ENCODE data around the gene PSMB11. TPM values are rescaled to one million over a fixed set of nuclear protein-coding genes. Genes with fewer than 3 reads are reported as not detected.

Gene PSMB11
- total RNA-seq, 2 experiments from 2014 or later: not detected

DNA sequence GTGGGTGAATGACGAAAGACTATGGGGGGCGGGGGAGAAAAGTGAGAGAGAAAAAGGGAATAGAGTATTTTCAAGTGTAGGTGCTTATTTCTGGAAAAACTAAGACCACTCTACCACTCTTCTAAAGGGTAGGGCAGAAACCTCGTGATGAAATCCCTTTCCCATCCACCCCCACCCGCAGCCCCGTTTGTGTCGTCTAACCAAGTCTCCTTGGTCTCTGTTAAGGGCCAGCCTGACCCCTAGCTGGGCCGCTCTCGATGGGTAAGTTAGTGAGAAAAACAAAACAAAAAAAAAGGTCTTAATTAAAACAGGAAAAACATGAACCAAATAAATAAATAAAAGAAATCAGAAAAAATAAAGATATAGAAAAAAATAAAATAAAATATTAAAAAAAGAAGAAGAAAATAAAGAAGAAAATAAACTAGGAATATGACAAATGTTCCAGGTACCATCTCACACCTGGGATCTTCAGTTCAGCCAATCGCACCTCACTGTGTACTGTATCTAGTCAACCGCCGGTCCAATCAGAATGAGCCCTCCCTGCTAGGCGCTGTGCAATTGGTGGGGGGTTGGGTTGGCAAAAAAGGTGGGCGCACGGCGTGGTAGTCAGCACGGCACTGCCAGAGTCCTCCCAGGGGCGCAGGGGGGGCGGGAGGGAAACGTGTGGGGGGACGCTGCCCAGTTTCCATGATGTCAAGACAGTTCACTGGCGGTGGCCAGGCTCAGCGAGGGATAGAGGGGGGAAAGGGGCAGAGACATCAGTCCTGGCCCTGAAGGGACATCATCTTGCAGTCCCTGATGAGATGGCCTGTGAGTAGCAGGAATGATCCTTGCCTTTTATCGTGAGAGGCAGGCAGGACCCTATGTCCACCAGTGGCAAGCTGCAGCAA is 25.1 kb downstream of the PSMB11 start:
- ChIA-PET CTCF (interaction anchor here (1.3 to 18.9 kb wide), 8 partner anchors 9 to 255 kb away, joined by 3 to 839 read pairs (median 38); partner anchors contain the start of genes AJUBA, CDH24 and PABPN1), POLR2A (no interaction called here)
- Mint-ChIP-seq H3K27ac (no peak overlapping the region), H3K36me3 (peaks cover 60% of the 10 kb centered on the region), H3K4me1 (ENCODE audit: low read depth) (peaks cover 39% of the 10 kb centered on the region), H3K27me3 (no peaks in the 10 kb centered on the region), H3K9me3 (no peaks in the 10 kb centered on the region), H3K4me3 (no peak overlapping the region)
- DNase-seq: no peak
- intact Hi-C loops (cut with micrococcal nuclease): no loop called here

DNA sequence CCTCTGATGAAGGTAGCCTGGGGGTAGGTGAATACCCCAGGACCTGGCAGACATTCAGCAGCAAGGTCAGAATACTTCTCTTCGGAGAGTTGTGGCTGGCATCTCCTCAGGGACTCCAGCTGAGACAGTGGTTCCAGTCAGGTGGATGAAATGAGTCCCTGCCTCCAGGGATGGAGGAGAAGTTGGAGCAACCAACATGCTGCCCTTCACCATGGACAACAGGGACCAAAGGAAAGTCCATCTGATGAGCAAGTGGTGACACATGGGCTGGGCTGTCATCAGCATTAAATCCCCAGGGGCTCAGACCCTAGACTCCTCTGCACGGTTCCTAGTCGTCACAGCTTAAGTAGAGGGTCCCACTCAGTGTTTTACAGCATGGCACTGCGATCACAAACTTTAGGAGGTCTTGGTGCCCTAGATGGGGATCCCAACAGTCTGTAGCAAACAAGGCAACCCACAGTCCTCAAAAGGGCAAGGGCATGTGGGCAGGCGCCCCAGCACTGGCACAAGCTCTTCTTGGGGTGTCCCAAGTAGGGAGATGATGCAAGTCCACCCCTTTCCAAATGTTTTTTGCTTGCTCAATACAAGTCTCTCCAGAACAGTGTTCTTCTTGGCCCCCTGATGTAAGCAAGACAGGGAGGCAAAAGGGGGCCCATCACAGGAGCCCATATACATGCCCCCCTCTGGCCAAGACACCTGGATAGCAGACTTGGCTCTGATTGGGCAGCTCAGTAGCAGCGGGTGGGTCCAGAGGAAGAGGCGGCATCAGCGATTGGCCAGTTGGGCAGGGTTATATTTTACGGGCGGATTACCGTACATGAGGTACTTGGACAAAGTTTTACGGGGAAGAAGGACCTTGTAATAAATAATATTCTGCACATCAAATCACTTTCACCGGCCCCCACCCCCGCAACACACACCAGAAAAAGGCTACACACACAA is 26.1 kb downstream of the PSMB11 start:
- DNase-seq: no peak
- no peaks in the 10 kb centered on the region for H3K27me3 Mint-ChIP-seq
- H3K4me3 Mint-ChIP-seq: no peak overlapping the region
- no peaks in the 10 kb centered on the region for H3K9me3 Mint-ChIP-seq
- H3K36me3 Mint-ChIP-seq: peaks cover 55% of the 10 kb centered on the region
- intact Hi-C loops (cut with micrococcal nuclease): loop anchor here (2.0 kb wide), 1 partner anchor 41 kb away; no protein-coding TSS in a partner anchor
- ChIA-PET CTCF (interaction anchor here (0.6 to 18.9 kb wide), 62 partner anchors 10 to 490 kb away, joined by 3 to 839 read pairs (median 6); partner anchors contain the start of genes ACIN1, AJUBA, C14orf119 and CDH24), POLR2A (interaction anchor here (1.1 kb wide), 1 partner anchor 10 kb away, joined by 3 read pairs; the partner anchor contains the start of gene CDH24)
- peak overlapping the region; percentile 66 for H3K27ac Mint-ChIP-seq
- H3K4me1 Mint-ChIP-seq (ENCODE audit: low read depth): peaks cover 42% of the 10 kb centered on the region

DNA sequence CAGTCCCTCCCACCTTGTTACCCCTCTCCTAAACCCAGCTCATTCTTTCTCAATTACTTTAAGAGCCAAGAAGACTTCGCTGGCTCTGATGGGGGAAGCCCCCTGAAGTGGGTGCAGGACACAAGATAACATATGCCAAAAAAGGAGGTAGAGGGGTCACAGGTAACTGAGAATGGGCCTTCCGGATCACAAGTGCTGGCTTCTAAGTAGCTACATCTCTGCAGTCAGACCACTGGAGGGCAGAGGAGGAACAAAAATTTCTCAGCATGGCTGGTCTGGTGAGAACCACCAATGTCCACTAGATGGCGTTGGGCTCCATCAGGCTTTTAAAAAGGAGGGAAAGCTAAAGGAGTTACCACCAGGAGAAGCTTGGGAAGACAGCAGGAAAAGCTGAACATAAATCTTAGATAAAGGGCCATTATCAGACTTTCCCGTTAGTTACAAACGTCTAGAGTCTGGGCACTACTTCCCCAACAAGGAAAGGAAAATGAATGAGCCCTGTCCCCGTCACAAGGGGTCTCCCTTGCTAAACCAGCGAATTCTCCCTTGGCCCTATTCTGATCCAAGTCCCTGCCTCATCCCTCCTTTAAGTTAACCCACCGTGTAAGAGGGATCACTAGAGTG is 26.9 kb downstream of the PSMB11 start:
- intact Hi-C loops (cut with micrococcal nuclease): loop anchor here (1.0 to 2.0 kb wide), 2 partner anchors 40 to 118 kb away; no protein-coding TSS in a partner anchor
- ChIA-PET CTCF (interaction anchor here (0.6 to 18.9 kb wide), 63 partner anchors 11 to 489 kb away, joined by 3 to 839 read pairs (median 6); partner anchors contain the start of genes ACIN1, AJUBA, C14orf119 and CDH24), POLR2A (interaction anchor here (0.7 to 1.1 kb wide), 2 partner anchors 11 to 62 kb away, joined by 3 read pairs; partner anchors contain the start of gene CDH24)
- Mint-ChIP-seq H3K36me3 (peaks cover 48% of the 10 kb centered on the region), H3K9me3 (no peaks in the 10 kb centered on the region), H3K4me1 (ENCODE audit: low read depth) (peaks cover 42% of the 10 kb centered on the region), H3K4me3 (no peak overlapping the region), H3K27ac (peak overlapping the region; percentile 66), H3K27me3 (no peaks in the 10 kb centered on the region)
- DNase-seq: peak; percentile 82

DNA sequence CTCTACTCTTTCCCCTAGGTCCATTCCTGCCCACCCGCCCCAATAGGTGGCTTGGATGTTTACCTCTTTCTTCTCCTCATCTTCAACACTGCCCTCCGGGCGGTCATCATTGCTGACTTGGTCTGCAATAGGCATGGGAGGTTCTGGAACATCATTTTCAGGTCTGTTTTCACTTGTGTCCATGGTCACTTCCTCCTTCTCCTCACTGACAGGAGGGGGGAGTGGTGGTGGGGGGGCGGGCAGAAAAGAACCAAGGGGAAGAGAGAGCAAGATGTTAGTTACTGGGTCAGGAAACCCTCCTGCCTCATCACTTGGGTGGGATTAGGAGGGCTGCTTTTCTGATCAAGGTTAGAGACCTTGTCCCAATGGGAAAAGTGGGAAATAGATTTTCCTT is 27.4 kb downstream of the PSMB11 start:
- no peaks in the 10 kb centered on the region for H3K27me3 Mint-ChIP-seq
- H3K4me1 Mint-ChIP-seq (ENCODE audit: low read depth): peaks cover 42% of the 10 kb centered on the region
- ChIA-PET CTCF (interaction anchor here (0.7 to 18.9 kb wide), 56 partner anchors 10 to 489 kb away, joined by 3 to 839 read pairs (median 7); partner anchors contain the start of genes ACIN1, AJUBA, C14orf119 and CDH24), POLR2A (interaction anchor here (0.7 kb wide), 1 partner anchor 62 kb away, joined by 3 read pairs; no protein-coding TSS in a partner anchor)
- H3K36me3 Mint-ChIP-seq: peaks cover 45% of the 10 kb centered on the region
- intact Hi-C loops (cut with micrococcal nuclease): loop anchor here (1.0 to 2.0 kb wide), 2 partner anchors 39 to 118 kb away; no protein-coding TSS in a partner anchor
- no peaks in the 10 kb centered on the region for H3K9me3 Mint-ChIP-seq
- H3K27ac Mint-ChIP-seq: no peak overlapping the region
- no peak overlapping the region for H3K4me3 Mint-ChIP-seq
- DNase-seq: no peak

DNA sequence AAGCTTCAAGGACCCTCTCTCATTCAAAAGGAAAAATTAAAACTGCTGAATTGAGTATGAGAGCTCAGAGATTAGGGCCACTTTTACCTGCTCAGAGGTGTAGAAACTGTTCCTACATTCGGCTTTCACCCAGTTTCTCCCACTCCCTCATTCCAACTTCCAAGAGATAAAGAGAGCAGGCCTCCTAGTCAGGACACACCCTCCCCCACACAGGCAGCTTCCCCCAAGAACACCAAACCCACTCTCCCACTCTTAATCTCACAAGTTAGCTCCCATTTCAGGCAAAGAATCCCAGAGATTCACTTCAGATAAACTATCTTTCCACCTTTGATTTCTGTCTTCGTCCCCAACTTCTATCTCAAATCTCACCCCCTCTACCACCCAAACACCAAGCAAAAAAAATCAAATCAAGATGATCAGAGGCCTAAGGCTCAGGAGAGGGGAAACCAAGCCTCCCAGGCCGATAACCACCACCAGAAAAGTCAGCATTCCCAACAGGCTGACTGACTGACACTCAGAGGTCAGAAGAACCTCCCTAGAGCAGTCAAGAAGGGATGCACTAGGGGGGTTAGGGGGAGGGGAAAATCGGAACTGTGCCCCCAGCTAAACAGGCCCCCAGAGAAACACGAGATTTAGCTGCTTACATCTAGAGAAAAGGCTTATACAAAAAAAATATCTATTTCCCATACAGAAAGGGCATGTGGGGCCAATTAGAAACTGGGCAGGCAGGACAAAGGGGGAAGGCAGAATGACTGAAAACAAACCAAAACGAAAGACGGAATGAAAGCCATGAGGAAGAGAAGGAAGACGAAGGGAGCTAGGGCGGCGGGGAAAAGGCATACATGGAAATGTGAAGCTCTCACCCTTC is 28.5 kb downstream of the PSMB11 start:
- H3K36me3 Mint-ChIP-seq: peaks cover 49% of the 10 kb centered on the region
- H3K4me1 Mint-ChIP-seq (ENCODE audit: low read depth): peaks cover 44% of the 10 kb centered on the region
- H3K27me3 Mint-ChIP-seq: no peaks in the 10 kb centered on the region

DNA sequence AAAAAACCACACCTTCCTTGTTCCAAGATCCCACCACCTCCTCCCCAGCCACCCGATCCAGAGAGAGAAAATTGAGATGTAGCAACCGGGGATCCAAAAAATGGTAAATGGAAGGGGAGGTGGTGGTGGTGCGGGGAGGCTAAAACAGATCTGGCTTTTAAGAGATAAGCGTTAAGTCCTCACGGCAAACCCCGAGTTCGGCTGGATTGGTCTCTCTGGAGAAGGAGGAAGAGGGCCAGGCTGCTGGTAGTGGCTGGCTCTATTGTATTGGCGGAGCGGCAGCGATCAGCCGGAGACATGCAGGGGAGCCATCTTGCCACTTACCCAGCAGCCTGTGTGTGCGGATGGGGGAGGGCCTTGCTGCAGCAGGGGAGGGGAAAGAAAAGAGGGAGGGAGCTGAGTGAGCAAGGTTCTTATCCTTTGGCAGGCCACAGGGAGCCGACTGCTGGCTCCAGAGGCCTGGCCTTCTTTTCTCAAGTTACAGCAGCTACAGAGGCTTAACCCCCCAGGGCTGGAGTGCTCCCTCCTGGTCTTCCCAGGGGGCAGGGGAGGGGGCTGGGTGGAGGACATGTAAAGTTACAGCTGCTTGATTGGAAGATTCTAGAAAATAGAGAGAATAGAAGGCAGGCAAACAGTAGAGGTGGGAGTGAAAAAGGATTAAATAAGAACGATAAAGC is 29.4 kb downstream of the PSMB11 start:
- CTCF ChIA-PET: interaction anchor here (0.5 to 5.2 kb wide), 17 partner anchors 9 to 229 kb away, joined by 3 to 65 read pairs (median 7); partner anchors contain the start of genes ACIN1, AJUBA, C14orf119 and CDH24
- peak overlapping the region; percentile 88 for H3K27ac Mint-ChIP-seq
- intact Hi-C loops (cut with micrococcal nuclease): loop anchor here (1.0 kb wide), 1 partner anchor 24 kb away; the partner anchor contains the start of genes ACIN1 and C14orf119
- peak; percentile 89 for DNase-seq
- no peaks in the 10 kb centered on the region for H3K9me3 Mint-ChIP-seq
- peaks cover 39% of the 10 kb centered on the region for H3K4me1 Mint-ChIP-seq (ENCODE audit: low read depth)
- no peaks in the 10 kb centered on the region for H3K27me3 Mint-ChIP-seq
- POLR2A ChIA-PET: interaction anchor here (0.6 to 2.6 kb wide), 7 partner anchors 11 to 251 kb away, joined by 3 to 17 read pairs (median 3); partner anchors contain the start of genes ACIN1, C14orf119 and PRMT5
- peak overlapping the region; percentile 94 for H3K4me3 Mint-ChIP-seq
- H3K36me3 Mint-ChIP-seq: peaks cover 46% of the 10 kb centered on the region

More for the DNA sequence above, 28.5 kb downstream of the PSMB11 start:
- ChIA-PET CTCF (interaction anchor here (0.8 to 5.2 kb wide), 17 partner anchors 8 to 230 kb away, joined by 3 to 65 read pairs (median 7); partner anchors contain the start of genes ACIN1, AJUBA, C14orf119 and CDH24), POLR2A (interaction anchor here (0.6 to 2.6 kb wide), 3 partner anchors 8 to 64 kb away, joined by 3 to 17 read pairs (median 3); partner anchors contain the start of genes ACIN1 and C14orf119)
- DNase-seq: no peak
- H3K27ac Mint-ChIP-seq: peak overlapping the region; percentile 88
- H3K9me3 Mint-ChIP-seq: no peaks in the 10 kb centered on the region
- intact Hi-C loops (cut with micrococcal nuclease): loop anchor here (1.0 kb wide), 1 partner anchor 25 kb away; the partner anchor contains the start of genes ACIN1 and C14orf119
- H3K4me3 Mint-ChIP-seq: peak overlapping the region; percentile 94

DNA sequence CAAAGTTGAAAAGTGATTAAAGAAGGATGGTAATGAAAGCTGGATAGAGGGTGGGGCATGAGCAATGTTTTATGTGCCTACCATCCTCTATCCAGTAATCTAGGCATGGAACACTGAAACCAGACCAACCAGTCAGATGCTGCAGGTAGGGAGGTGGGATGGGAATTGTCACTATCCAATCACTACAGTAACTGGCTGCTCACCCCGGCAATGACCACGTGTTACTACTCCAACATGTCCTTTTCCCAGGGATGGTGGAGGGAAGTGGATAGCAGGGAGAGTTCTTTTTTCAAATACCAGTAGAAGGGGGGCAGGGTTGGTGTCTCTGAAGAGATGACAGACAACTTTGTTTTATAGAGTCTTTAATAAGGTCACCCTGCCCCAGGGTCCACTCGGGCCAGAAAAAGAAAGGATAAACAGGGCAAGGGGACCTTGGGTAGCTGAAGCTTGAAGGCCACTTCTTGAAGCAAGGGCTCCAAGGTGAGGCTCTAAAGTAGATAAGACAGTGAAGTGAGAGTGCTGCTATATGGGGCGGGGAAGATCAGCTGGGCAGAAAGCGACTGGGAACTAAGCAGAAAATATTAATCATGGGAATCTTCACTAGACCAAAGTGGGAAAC is 30.0 kb downstream of the PSMB11 start:
- no peaks in the 10 kb centered on the region for H3K27me3 Mint-ChIP-seq
- intact Hi-C loops (cut with micrococcal nuclease): loop anchor here (1.0 kb wide), 1 partner anchor 23 kb away; the partner anchor contains the start of genes ACIN1 and C14orf119
- CTCF ChIA-PET: interaction anchor here (0.5 to 5.2 kb wide), 15 partner anchors 9 to 229 kb away, joined by 3 to 65 read pairs (median 7); partner anchors contain the start of genes ACIN1, AJUBA, C14orf119 and CDH24
- peak overlapping the region; percentile 94 for H3K4me3 Mint-ChIP-seq
- H3K4me1 Mint-ChIP-seq (ENCODE audit: low read depth): peaks cover 39% of the 10 kb centered on the region
- H3K27ac Mint-ChIP-seq: peak overlapping the region; percentile 88
- H3K36me3 Mint-ChIP-seq: peaks cover 45% of the 10 kb centered on the region
- DNase-seq: no peak
- POLR2A ChIA-PET: interaction anchor here (0.6 to 2.6 kb wide), 6 partner anchors 12 to 250 kb away, joined by 3 to 17 read pairs (median 4); partner anchors contain the start of genes ACIN1, C14orf119 and PRMT5
- H3K9me3 Mint-ChIP-seq: no peaks in the 10 kb centered on the region

DNA sequence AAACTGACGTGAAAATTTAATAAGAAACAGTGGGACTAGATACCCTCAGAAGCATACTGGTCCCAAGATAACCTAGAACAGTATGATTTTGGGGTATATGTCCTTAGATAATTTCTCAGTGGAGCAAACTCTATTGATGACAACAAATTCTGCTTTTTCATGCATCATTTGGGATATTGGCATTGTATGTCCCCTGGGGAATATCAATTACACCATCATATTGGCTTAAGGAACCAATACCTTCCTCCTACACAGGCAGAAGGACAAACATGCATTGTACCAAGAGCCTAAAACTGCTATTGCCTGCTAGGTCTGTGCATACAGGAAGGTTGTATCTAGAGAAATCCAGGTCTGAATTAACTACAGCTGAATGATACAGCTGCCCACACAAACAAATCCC is 32.9 kb downstream of the PSMB11 start:
- CTCF ChIA-PET: interaction anchor here (1.0 to 5.2 kb wide), 4 partner anchors 13 to 45 kb away, joined by 3 to 65 read pairs (median 42); partner anchors contain the start of genes CDH24 and CEBPE
- H3K27me3 Mint-ChIP-seq: no peaks in the 10 kb centered on the region
- intact Hi-C loops (cut with micrococcal nuclease): no loop called here
- peaks cover 50% of the 10 kb centered on the region for H3K36me3 Mint-ChIP-seq
- no peak overlapping the region for H3K27ac Mint-ChIP-seq
- POLR2A ChIA-PET: no interaction called here
- H3K4me3 Mint-ChIP-seq: no peak overlapping the region
- H3K4me1 Mint-ChIP-seq (ENCODE audit: low read depth): peaks cover 23% of the 10 kb centered on the region
- H3K9me3 Mint-ChIP-seq: no peaks in the 10 kb centered on the region
- DNase-seq: no peak
